ENCODE data around the gene GRIN2C.

The GRIN2C gene

DNA sequence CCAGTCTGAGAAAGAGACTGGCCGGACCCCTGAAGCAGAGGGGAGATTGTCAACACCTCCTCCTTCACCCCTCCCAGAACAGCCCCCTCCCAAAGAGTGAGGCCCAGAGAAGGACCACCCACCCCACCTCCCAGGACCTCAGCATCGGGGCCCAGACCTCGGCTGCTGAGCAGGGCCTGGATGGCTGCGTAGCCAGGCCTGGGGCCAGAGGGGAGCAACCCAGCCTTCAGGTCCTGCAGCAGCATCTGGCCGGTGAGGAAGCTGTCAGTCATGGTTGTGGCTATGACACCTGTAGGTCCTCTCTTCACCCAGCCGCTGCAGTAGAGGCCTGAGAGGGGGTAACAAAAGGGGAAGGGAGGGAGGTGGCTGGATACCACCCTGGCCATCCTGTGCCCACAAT lies 3.2 kb upstream of the GRIN2C start (continued):
- TF ChIP-seq, protein P1, sequence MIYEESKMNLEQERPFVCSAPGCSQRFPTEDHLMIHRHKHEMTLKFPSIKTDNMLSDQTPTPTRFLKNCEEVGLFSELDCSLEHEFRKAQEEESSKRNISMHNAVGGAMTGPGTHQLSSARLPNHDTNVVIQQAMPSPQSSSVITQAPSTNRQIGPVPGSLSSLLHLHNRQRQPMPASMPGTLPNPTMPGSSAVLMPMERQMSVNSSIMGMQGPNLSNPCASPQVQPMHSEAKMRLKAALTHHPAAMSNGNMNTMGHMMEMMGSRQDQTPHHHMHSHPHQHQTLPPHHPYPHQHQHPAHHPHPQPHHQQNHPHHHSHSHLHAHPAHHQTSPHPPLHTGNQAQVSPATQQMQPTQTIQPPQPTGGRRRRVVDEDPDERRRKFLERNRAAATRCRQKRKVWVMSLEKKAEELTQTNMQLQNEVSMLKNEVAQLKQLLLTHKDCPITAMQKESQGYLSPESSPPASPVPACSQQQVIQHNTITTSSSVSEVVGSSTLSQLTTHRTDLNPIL (CRISPR knock-in tag; IDR thresholded peaks at IDR 0.05; ENCODE audit: low read depth) = no peak

DNA sequence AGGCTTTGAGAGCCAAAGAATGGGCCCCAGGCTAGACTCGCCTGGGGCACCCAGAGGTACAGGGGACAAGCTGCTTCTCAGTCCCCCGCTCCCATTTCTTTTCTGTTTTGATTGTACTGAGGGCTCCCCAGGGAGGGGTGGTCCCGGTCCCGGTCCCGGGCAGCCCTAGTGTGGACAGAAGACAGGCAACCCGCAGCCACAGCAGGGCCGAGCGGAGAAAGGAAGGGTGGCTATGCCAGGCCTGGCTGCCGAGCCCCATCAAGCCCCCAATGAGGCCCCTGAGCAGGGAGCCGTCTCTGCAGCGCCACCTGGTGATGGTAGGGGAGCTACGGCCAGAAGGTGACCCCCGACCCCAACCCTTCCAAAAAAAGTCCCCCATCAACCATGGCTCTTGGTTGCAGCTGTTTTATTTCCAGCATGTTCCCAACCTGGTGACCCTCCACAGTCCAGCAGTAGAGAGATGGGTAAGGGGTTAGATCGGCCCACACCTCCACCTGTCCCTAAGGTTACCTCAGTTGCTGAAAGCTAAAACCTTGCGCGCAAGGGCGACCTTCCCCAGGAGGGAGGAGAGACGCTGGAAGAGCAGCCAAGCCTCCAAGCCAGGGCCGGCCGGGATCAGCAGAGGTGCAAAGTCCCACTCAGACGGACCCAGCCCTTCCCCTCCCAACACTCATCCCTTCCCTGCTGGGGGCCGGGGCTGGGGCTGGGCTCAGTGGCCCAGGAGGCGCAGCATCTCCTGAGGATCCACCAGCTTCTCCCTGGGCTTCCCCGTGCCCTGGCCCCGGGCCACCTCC lies 2.6 kb upstream of the GRIN2C start:
- TF ChIP-seq ZC3H10 (CRISPR knock-in tag; IDR thresholded peaks at IDR 0.05) (no peak), CSRNP3 (CRISPR knock-in tag; IDR thresholded peaks at IDR 0.05) (no peak)
- peak; percentile 72 for ATAC-seq

DNA sequence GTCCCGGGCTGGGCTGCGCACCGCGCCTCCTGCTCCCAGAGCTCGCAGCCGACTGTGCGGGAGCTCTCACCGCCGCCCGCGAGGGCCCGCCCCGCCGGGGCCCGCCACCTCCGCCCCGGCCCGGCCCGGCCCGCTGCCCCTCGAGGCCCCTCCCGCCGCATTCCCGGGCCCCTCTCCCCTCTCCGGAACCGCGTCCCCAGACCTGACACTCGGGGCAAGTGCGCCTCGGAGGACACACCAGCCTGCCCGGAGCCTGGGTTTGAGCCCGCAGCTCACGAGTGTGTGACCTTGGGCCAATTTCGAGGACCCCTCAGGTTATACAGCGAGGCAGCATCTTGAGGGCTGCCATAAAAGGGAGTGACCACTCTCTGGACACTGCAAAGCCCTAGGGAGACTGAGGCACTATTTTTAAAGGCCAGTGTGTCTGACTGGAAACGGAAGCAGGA lies 2.0 kb upstream of the GRIN2C start:
- no peak for ATAC-seq
- TF ChIP-seq ZNF565 (CRISPR knock-in tag; conservative IDR thresholded peaks at IDR 0.05; ENCODE audit: low read depth) (no peak), TOX (CRISPR knock-in tag; IDR thresholded peaks at IDR 0.05; ENCODE audit: borderline replicate concordance) (no peak), CSDC2 (CRISPR knock-in tag; IDR thresholded peaks at IDR 0.05) (no peak), BACH2 (CRISPR knock-in tag; IDR thresholded peaks at IDR 0.05; ENCODE audit: borderline replicate concordance) (no peak), OSR1 (CRISPR knock-in tag; IDR thresholded peaks at IDR 0.05) (no peak), ZNF70 (CRISPR knock-in tag; IDR thresholded peaks at IDR 0.05) (no peak), PPARA (CRISPR knock-in tag; IDR thresholded peaks at IDR 0.05; ENCODE audit: borderline replicate concordance) (no peak), ZFP3 (CRISPR knock-in tag; IDR thresholded peaks at IDR 0.05) (no peak), GLIS3 (CRISPR knock-in tag; IDR thresholded peaks at IDR 0.05) (no peak)
- TF ChIP-seq, protein P1 (CRISPR knock-in tag; IDR thresholded peaks at IDR 0.05; ENCODE audit: low read depth) = no peak
- TF ChIP-seq, protein P2, sequence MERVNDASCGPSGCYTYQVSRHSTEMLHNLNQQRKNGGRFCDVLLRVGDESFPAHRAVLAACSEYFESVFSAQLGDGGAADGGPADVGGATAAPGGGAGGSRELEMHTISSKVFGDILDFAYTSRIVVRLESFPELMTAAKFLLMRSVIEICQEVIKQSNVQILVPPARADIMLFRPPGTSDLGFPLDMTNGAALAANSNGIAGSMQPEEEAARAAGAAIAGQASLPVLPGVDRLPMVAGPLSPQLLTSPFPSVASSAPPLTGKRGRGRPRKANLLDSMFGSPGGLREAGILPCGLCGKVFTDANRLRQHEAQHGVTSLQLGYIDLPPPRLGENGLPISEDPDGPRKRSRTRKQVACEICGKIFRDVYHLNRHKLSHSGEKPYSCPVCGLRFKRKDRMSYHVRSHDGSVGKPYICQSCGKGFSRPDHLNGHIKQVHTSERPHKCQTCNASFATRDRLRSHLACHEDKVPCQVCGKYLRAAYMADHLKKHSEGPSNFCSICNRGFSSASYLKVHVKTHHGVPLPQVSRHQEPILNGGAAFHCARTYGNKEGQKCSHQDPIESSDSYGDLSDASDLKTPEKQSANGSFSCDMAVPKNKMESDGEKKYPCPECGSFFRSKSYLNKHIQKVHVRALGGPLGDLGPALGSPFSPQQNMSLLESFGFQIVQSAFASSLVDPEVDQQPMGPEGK (CRISPR knock-in tag; IDR thresholded peaks at IDR 0.05; ENCODE audit: borderline replicate concordance) = no peak

DNA sequence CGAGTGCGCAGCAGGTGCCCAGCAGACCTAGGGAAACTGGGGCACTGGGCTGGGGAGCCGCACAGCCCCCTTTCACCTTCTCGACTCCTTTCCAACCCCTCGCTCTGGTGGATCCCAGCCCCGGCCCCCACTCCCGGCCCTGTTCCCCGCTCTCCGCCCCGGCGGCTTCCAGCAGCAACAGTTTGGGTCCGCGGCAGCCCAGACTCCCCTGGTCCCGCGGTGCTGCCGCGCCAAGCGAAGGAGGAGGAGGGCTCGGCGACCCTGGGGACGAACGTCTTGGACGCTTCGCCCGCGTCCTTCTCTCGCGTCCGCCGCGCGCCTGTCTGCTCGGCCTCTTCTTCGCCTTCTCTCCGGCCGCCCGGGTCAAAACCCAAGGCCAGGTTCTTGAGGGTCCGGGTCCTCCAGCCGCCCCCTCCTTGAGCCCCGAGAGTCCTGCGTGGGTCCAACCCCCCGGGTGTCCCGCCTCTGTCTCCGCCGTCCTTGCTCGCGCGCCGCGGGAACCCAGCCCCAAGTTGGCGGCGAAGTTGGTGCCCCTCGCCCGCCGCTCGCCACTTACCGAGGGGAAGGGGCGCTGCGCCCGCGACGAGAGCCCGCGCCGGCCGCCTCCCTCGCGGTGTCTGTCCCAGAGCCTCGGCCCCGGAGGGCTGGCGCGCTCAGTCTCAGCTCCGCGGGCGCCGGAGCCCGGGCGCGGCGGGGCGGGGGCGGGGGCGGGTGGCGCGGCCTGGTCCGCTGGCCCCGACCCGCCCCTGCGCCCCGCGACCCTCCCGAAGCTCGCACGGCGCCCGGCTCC lies 1.4 kb upstream of the GRIN2C start:
- ATAC-seq = peak; percentile 1; the same call in 2 of the 3 replicates
- TF ChIP-seq ISL1 (CRISPR knock-in tag; IDR thresholded peaks at IDR 0.05) = no peak
- TF ChIP-seq TCF4 (CRISPR knock-in tag; IDR thresholded peaks at IDR 0.05; ENCODE audit: borderline replicate concordance) = no peak
- TF ChIP-seq SNAI2 (CRISPR knock-in tag; IDR thresholded peaks at IDR 0.05) = no peak
- TF ChIP-seq GLIS3 (CRISPR knock-in tag; IDR thresholded peaks at IDR 0.05) = no peak
- TF ChIP-seq ZNF70 (CRISPR knock-in tag; IDR thresholded peaks at IDR 0.05) = no peak
- TF ChIP-seq POU6F1 (CRISPR knock-in tag; IDR thresholded peaks at IDR 0.05; ENCODE audit: borderline replicate concordance, low read depth) = no peak
- no peak for TF ChIP-seq ZNF565 (CRISPR knock-in tag; conservative IDR thresholded peaks at IDR 0.05; ENCODE audit: low read depth)
- TF ChIP-seq, protein P1 (CRISPR knock-in tag; IDR thresholded peaks at IDR 0.05; ENCODE audit: low read depth) = no peak
- TF ChIP-seq ARNTL (CRISPR knock-in tag; IDR thresholded peaks at IDR 0.05; ENCODE audit: borderline replicate concordance, low read depth) = no peak
- no peak for TF ChIP-seq ESRRG (CRISPR knock-in tag; IDR thresholded peaks at IDR 0.05)
- TF ChIP-seq, protein P2 (CRISPR knock-in tag; IDR thresholded peaks at IDR 0.05; ENCODE audit: borderline replicate concordance) = no peak
- TF ChIP-seq ZNF8 (CRISPR knock-in tag; IDR thresholded peaks at IDR 0.05) = no peak
- no peak for TF ChIP-seq RARB (CRISPR knock-in tag; IDR thresholded peaks at IDR 0.05)
- no peak for TF ChIP-seq ZFP30 (CRISPR knock-in tag; IDR thresholded peaks at IDR 0.05)
- no peak for TF ChIP-seq ZC3H10 (CRISPR knock-in tag; IDR thresholded peaks at IDR 0.05)
- TF ChIP-seq BACH2 (CRISPR knock-in tag; IDR thresholded peaks at IDR 0.05; ENCODE audit: borderline replicate concordance) = no peak
- no peak for TF ChIP-seq PPARA (CRISPR knock-in tag; IDR thresholded peaks at IDR 0.05; ENCODE audit: borderline replicate concordance)
